CD4-positive, alpha-beta T cell treated with Interferon gamma for 1 hour (primary cell): ENCODE data around the gene THBS2.

Experiments
- DNase-seq: peaks from one replicate; pipeline ENCODE4 v3.0.0-alpha.2; 2020

Gene THBS2

DNA sequence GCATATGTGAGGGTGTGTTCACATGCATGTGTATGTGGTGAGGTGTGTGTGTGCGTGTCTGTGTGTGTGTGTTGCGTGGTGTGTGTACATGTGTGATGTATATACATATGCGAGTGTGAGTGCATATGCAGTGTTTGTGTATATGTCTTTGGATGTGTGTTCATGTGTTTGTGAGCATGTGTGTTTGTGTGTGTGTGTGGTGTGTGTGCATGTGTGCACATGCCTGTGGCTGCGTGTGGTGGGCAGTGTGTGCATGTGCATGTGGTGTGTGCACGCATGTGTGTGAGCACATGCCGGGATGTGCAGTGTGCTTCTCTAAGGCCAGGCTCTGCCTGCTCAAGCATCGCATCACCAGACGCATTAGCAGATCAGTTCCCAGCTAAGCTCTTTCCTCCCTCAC is 5.7 kb downstream of the THBS2 start:
- no peak for DNase-seq

DNA sequence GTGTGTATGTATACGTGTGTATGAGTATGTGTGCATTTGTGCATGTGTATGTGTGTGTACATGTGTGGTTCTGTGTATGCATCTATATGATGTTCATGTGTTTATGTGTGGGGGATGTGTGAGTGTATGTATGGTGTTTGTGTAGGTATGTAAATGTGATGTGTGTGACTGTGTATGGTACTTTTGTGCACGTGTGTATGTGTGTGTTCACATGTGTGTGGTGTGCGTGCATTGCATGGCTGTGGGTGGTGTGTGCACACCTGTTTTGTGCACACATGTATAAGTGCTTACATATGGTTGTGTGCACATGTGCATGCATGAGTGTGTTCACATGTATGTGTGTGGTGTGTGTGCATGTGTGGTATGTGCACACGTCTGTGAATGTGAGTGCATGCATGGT is 6.2 kb downstream of the THBS2 start:
- no peak for DNase-seq

DNA sequence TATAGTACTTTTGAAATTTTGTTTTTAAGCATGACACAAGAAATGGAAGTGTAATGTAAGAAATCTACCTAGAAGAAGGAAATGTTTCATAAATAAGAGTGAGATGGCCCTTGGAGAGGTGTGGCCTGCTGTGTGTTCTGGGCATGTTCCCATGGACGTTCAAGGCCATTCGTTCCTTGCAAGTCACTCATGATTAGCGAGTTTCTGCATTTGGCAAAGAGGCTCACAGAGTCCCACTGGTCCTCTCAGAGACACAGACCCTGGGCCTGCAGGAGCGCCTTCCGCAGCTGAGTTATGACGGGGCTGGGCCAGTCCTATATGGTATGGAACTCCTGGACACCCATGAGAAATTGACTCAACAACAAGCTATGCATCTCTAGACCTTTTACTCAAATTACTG is 7.2 kb downstream of the THBS2 start:
- DNase-seq = no peak

DNA sequence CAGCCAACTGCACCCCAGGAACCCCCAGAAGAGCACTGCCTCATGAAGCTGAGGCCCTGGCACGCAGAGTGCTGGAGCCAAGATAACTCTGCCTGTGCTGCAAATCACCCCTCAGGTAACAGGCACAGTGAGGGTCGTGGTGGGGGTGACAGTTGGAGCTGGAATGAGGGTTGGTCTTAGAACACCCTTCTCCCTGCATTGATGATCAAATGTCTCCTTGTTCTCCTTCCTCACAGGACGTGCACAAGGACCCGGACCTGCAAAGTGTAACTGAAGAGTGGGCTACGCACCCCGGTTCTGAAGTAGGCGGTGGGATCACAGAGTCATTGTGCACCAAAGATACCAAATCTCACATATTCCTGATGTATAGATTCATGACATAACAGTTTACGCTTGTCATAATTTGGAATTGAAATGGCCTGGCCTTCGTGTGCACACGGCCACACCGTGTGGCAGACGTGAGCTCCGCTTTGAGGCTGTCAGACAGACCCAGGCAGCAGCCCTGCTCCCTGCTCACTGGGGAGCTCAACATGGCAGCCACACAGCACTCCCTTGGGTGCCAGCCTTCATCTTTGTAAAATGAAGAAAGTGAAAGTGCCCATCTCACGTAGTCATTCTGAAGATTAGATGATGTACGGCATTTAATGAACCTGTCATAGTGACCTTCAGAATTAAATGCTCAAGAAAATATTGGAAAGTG is 8.8 kb downstream of the THBS2 start:
- DNase-seq = no peak

DNA sequence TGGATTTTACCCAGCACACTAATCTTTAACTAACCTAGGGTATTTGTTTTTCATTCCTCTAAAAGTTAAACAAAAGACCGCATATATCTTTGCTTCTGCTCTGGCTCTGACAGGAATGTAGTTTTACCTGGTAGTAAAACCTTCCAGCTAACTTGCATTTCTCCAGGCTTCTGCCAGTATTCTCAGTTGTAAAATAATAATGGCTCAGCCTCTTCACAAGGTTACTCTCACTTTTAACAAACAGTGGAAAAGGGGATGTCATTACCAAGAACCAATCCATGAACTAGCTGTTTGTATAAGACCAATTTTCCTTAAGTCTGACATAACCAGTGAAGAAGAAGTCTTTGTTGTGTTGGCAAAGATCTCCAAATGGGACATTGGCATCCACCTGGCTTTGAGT is 10.0 kb downstream of the THBS2 start:
- no peak for DNase-seq

DNA sequence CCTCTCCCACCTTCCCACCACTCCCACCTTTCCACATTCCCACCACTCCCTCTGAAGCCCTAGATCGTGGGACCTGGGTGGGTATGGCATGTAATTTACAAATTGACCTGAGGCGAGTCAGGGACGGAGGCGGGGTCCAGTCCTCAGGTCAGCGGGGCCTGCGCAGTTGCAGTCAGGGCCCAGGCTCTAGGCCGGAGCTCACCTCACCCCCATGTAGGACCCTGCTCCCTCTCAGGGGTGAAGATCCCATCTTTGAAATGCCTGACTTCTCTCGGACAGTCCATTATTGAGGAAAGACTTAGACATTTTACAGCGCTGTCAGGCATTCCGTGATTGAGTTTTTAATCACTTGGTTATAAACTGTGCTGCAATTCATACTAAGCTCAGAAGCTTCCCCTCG is 10.5 kb downstream of the THBS2 start:
- no peak for DNase-seq

DNA sequence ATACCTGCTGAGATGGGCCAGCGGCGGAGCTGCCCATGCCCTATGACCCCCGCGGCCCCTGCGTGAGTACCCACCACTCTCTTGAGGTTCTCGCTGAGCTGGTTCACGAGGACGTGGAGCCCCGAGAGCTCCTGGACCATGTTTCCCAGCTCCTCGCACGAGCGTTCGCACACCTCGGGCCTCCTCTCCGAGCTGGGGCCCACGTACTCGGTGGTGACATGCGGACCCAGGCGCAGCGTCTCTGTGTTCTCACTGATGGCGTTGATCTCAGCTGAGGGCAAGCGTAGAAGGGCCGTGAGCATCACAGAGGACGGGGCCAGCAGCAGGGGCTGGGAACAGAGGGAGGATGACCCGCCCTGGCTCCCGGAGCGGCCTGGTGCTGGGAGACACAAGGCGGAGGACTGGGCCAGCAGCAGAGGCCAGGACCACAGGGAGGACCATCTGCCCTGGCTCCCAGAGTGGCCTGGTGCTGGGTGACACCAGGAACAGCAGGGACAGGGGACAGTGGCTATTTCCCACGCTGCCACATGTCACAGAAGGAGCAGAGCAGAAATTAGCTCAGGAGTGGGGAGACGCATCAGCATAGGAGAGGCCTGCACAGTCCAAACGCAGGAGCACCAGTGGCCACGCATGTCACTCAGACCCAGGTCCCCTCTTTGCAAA is 11.8 kb downstream of the THBS2 start:
- DNase-seq = no peak

DNA sequence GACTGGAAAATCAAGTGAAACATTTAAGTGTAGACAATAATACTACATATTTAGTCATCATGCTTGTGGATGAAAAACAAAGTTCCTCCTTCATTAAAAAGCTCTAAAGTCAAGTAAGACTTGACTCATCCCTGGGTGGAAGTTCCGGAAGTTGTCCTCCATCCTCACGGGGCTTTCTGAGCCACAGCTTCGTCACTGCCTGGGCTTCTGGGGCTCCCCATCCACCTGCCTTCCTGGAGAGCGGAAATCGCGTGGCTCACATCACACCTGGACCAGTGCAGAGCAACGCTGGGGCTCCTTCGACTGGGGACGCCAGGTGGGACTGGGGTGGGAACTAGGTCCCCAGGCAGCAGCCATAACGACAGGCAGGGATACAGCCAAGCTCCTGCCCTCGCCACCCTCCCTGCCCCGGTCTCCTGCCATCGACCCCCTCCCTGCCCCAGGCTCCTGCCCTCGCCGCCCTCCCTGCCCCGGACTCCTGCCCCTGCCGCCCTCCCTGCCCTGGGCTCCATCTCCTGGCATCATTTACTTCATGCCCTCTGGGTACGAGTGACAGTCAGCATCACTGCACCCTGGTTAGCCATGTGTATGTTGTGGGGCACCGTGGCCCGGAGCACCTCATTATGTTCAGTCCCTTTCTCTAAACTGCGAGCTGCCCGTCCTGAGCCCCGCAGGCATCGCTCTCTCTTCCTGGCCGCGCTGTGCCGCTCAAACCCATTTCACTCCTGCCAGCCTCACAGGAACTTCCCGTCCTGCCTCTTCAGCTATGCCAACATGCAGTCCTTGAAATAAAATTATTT is 12.9 kb downstream of the THBS2 start:
- DNase-seq = no peak

DNA sequence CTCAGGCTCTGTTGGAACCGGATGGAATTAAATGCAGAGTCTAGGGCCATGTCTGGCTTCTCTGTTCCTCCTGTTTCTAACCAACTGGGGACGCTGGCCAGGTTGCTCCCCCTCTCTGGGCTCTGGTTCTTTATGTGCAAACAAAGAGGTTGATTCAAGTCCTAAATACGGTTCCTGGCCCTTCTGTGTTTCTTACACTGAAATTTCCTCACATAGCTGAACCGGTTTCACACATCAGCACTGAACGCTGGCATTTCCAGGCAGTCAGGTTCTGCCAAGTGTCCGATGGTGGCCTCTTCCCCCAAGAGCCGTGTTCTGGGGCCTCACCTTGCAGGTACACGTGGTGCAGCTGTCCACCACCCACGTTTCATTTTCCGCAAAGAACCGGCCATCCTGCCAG is 13.5 kb downstream of the THBS2 start:
- no peak for DNase-seq

DNA sequence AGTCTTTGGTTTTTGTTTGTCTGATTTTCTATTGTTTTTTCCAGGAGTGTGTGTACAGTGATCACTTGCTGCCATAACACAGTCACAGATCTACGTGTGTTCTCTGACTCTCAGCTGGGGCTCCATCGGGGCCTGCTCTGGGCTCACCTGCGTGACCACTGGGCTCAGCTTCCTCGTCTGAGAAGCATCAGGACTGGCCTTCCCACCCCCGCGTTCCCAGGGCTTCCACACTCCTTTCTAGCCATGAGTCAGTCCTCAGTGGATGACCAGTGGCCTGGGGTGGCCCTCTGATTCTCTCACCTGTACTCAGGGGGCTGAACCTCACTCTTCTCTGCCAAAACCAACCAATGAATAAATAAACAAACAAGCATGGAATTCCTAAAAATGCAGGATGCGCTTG is 14.5 kb downstream of the THBS2 start:
- no peak for DNase-seq

DNA sequence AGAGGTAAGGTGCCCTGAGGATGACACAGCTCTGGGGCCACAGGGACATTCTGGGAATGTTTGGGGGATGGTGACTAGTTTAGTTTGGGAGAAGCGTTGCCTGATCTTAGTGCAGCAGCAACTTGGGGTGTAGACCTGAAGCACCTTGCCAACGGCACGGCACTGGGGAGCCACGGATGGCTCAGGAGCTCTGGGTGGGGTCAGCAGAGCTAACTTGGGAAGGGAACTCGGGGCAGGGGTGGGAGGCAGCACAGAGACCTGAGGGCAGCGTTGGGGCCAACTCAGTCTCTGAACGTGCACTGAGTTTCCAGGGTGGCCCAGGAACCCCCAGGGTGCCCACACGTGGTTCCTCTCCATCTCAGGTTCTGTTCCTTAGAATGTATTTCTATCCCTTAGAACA is 14.9 kb downstream of the THBS2 start:
- no peak for DNase-seq

DNA sequence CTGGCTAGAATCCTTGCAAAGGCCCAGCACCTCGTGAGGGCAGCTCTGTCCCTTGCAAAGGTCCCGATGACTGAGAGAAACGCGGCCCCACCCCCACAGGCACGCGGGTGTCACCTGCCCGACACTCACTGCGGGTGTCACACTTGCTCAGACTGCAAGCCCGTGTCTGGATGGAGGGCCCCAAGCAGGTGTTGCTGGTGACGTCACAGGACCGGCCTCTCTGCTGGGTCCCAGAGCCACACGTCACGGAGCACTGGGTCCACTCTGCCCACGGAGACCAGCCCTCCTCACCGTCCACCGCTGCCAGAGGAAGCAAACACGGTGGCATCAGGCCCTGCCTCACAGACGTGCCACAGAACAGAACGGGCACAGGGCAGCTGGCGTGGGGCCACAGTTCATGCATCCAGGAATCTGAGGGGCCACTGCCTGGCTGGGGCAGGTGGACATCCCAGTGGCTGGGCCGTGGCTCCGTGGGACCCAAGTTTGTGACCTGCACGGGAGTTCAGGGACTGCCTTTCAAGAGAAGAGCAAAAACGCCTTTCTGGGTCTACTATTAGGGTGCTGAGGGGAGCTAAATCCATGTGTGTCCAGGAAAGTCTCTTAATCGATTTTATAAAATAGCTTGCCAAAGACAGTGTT is 16.0 kb downstream of the THBS2 start:
- DNase-seq = no peak

DNA sequence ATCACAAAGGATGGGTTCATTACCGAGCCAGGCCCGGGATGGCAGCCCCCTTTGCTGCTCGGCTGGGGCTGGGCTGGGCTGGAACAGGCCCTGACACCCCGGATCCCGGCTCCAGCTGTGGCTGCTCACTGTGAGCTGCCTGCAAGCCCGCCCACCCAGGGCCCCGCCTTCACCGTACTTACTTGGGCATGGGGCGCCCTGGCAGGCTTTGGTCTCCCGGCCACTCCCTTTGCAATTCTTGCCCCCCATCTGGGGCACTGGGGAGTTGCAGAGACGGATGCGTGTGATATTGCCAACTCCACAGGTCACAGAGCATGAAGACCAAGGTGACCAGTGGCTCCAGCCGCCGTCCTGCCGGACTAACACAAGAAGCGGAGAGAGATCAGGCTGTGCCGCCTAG is 16.7 kb downstream of the THBS2 start:
- DNase-seq = no peak

DNA sequence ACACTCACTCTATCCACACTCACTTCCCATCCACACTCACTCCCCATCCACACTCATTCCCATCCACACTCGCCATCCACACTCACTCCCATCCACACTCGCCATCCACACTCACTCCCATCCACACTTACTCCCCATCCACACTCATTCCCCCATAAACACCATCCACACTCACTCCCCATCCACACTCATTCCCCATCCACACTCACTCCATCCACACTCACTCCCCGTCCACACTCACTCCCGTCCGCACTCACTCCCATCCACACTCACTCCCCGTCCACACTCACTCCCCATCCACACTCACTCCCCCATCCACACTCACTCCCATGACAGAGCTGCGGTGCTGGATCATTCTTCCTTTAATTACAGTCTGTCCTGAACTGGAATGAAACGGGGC is 17.1 kb downstream of the THBS2 start:
- no peak for DNase-seq

DNA sequence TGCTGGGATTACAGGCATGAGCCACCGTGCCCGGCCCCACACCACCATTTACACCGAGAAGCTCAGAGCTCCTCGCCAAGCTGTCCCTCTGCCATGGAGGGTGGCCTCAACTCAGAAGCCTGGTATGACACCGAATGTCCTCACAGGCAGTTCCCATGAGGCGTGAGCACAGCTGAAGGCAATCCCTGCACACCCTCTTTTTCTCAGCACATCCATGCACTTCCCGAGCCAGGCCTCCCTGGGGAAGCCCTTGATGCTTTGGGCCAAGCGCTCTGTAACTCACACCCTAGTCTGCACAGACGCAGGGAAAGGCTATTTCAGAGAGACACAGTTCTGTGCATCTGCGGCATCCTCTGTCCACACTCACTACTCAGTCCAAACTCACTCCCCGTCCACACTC is 18.4 kb downstream of the THBS2 start:
- DNase-seq = no peak

DNA sequence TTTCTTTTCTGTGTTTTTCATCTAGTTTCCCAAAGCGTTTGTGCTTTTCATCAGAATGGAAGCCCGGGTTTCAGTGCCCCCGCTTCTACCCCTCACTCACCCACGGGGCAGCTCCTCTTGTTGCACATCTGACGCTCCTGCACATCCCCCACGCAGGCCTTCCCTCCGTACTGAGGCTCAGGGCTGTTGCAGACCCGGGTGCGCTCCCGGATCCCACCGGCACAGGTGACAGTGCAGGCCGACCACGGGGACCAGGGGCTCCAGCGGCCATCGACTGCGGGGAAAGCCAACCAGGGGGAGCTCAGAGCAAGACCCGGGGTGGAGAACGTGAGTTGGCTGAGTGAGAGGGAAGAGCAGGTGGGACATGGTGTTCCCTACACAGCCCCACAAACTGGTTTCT is 19.0 kb downstream of the THBS2 start:
- DNase-seq = no peak

DNA sequence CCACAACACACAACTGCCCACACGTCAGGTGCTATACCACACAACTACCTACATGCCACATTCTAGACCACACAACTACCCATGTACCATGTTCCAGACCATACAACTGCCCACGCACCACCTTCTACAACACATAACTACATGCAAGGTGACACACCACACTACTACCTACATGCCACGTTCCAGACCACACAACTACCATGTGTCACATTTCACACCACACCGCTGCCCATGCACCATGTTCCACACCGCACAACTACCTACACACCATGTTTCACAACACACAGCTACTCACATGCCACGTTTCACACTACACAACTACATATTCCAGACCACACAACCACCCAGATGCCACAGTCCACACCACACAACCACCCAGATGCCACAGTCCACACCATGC is 19.8 kb downstream of the THBS2 start:
- no peak for DNase-seq

DNA sequence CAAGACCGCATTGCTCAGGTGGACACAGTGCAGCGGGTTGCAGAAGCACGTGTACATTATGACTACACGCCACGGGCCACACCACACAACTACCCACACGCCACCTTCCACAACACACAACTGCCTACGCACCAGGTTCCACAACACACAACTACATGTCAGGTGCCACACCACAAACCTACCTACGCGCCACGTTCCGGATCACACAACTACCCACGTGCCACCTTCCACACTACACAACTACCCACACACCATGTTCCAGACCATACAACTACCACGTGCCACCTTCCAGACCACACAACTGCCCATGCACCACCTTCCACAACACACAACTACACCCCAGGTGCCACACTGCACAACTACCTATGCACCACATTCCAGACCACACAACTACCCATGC is 20.5 kb downstream of the THBS2 start:
- no peak for DNase-seq

DNA sequence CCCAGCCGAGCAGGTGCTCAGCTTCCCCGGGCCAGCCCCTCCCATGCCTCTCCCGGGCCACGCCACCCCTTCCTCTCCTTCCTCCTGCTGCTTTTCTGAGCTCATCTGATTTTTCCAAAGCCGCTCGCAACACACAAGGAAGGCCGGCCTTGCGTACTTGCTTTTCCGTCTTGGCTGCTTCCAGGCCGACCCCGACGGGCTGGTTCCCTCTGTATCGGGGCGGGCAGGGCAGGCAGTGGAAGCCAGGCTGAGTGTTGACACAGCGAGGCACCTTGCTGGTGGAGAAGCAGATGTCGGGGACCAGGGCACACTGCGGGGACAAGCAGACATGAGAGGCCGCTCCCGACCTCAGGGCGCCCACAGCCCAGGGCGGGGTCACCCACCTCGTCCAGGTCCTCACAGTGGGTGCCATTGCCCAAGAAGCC is 21.1 kb downstream of the THBS2 start:
- DNase-seq = no peak

DNA sequence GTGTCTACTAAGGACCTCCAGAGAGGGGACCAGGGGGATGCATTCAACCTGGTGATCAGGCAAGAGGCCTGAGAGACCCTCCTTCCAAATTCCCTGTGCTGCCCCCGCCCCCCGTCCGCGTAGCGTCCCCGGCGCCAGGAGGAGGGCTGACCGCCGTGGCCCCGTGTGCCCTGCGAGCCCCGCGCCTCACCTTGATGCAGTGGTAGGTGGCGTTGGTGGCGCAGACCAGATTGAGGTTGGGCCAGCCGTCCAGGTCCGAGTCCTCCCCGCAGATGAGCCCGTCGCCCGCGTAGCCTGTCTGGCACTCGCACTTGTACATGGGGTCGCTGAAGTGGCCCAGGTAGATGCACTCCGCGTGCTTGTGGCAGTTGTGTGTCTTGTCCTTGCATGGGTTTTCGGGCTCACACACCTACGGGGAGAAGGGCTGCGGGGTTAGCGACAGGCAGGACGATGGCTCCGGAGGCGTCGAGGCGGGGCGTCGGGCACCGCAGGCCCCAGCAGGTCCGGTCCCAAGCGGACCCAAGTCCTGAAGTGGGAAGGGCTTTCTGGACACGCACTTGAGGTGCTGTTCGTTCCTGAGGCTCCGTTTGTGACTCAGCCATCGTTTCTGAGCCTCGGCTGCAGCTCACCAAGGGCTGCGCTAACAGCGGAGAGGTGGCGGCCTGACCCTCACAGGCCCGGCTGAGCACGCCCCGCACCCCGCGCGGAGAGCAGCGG is 21.7 kb downstream of the THBS2 start:
- no peak for DNase-seq

DNA sequence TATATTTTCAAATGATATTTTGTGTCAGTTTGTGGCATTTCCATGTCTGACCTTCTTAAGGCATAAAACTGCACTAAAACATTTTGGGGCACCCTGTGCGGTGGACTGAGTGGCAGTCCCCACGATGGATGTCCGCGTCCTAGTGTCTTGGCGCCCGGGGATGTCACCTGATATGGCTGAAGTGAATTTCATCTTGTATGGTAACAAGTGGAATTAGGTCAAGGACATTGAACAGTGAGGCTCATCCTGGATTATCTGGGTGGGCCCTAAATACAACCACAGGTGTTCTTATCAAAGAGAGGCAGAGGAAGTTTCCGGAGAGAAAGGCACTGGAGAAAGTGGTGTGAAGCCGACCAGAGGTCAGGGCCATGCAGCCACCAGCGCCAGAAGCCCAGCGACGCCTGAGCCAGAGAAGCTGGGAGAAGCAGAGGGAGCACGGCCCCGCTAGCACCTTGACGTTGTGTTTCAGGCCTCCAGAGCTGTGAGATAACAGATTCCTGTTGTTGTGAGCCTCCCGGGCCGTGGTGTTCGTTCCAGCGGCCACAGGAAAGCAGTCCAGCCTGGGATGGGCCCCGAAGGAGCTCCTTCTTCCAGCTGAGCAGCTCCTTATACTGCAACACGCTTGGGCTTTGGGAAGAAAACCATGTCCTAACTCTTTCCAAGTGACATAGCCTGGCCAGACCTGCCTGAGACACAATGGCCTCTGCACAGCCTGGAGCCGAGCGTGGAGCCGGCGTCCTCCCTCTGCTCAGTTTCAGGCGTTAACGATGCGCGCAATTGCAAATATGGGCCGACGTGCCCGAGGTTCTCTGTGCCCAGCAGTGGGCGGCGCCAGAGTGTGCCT is 22.5 kb downstream of the THBS2 start:
- DNase-seq = no peak

DNA sequence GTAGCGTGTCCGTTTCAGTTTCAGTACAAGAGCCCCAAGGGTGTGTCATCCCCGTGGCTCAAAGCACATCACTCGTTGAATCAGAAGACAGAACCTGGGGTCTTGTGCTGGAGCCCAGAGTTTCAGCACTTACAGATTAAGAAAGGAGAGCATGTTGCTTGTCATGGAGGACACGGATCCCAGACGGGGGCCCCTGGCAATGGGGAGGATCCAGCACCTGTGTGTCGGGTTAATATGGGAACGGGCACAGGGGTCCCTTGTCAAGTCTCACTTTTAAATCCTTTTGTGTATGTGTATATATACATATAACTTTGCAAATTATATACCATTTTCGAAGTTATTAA is 23.4 kb downstream of the THBS2 start:
- DNase-seq = no peak
